Pancreas (tissue), 10 donors: ENCODE data around the gene ISLR. TPM values are rescaled to one million over a fixed set of nuclear protein-coding genes. Genes with fewer than 3 reads are reported as not detected.
A peak's percentile ranks its signal among the peaks of the same experiment; 100 is the strongest.

Experiments used
- ATAC-seq, 4 donors: fragments of 200-7000 bp; cut with Tn5 transposase; one replicate each; pipeline versions ENCODE4 v1.8.0 to v1.9.1; 2020; ENCODE audit warnings: mild to moderate bottlenecking in 4 of 4, moderate library complexity in 4 of 4
- DNase-seq, 6 donors: peaks; one replicate each; pipeline ENCODE4 v3.0.0-alpha.2; 2020
- FAIRE-seq: peaks from 2 replicates; lab custom pipeline; 2012; peaks lifted over from hg19 to GRCh38; lab: Jason Lieb, UNC
- H3K27ac ChIP-seq, 4 donors: fragments of 200-600 bp; sonication (generic); 1 replicate in 3 of 4; 2 replicates in 1 of 4; pipeline versions ENCODE4 v1.5.0 to v1.8.0; 2020
- H3K27me3 ChIP-seq, 4 donors: fragments of 200-600 bp; one replicate each; pipeline ENCODE4 v1.8.0; 2021
- H3K36me3 ChIP-seq, 3 donors: fragments of 200-600 bp; sonication (generic) in 1 of 3; one replicate each; pipeline versions ENCODE4 v1.5.0 to v1.8.0; 2020 to 2021
- H3K4me1 ChIP-seq, 3 donors: fragments of 200-600 bp; one replicate each; pipeline ENCODE4 v1.8.0; 2021
- H3K4me3 ChIP-seq, 4 donors: fragments of 200-600 bp; sonication (generic) in 2 of 4; one replicate each; pipeline versions ENCODE4 v1.5.0 to v1.8.0; 2020 to 2021
- H3K9me3 ChIP-seq, 4 donors: fragments of 200-600 bp; one replicate each; pipeline ENCODE4 v1.8.0; 2021
- WGBS, 2 donors: extraction: QIAGEN DNeasy Blood & Tissue Kit; methylation state at CpG; one replicate each; pipeline ENCODE4 v1.1.7; 2013; 5-methylcytosine and 5-hydroxymethylcytosine counted together
- intact Hi-C, 3 donors: fragments of 100-400 bp; cut with DNase I; formaldehyde crosslinking; loops; one replicate each; pipeline versions ENCODE4 v1.11.1 to v1.14.2; 2022
- polyA plus RNA-seq, 2 donors: library from polyadenylated mRNA; stranded (reverse); fragments of 200-250 nt; gene quantifications; one replicate each; pipeline ENCODE4 v1.2.3, GENCODE V29; 2013
- total RNA-seq, 6 donors: library from RNA; stranded (reverse); fragmentation: NEBNext Ultra II Directional in 4 of 6; extraction: Animal tissue kit (Norgen Biotek cat#: 25700) in 4 of 6; gene quantifications; one replicate each; pipeline versions ENCODE4 v1.2.1 to v1.2.4, GENCODE V29; 2021 to 2023
- TF ChIP-seq, protein P1 (sequence below), 4 donors: fragments of 200-600 bp; sonication (generic) in 3 of 4; IDR thresholded peaks; one replicate each; pipeline versions ENCODE4 v1.5.0 to v1.8.0; 2021; ENCODE audit warnings: antibody characterized with exemption in 4 of 4
- donor health status: healthy with polysubstance abuse.
- donor health status: DM: no; HTN: no; CAD: no; lungs with moderate emphysema.
- donor health status: DM: no; HTN: no; CAD: no.
- donor health status: control.
- donor health status: control.
- donor health status: Bipolar disorder and iron deficiency.
- donor health status: DM: yes; HTN: yes; CAD: no.
- donor health status: DM: no; HTN: no; CAD: no.
- donor health status: DM: no; HTN: no; CAD: no.
- donor health status: DM: yes; HTN: yes; CAD: no.

Gene ISLR
- total and polyA plus RNA-seq, 8 donors: 1.5 to 29.4 (median 3.3) TPM

DNA sequence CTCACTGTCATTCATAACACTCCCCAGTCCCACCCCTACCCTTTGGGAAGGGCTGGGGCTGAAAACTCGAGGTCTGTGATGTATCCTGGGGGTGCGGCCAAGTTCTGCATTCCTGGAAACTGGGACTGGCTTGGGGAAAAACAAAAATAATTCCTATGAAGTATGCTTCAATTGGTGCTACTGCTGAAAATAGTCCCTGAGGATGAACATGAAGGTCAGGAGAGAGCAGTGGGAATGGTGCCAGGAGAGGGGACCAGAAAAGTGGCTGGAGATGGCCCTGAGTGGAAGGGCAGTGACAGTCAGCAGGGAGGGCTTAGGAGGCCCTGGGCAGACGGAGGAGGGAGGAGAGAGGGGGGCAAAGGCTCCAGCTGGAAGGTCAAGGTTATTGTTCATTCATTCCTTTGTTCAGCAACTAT is 4.8 kb upstream of the ISLR start:
- intact Hi-C loops: no loop called here
- H3K9me3 ChIP-seq: no peaks in the 10 kb centered on the region
- FAIRE-seq (no peak), DNase-seq (no peak), ATAC-seq (no peak)
- WGBS, 2 donors: 43 to 58% methylated on average over 3 of the region's 3 CpGs
- no peak overlapping the region for H3K27ac ChIP-seq
- no peaks in the 10 kb centered on the region for H3K4me1 ChIP-seq
- no peaks in the 10 kb centered on the region for H3K36me3 ChIP-seq
- no peak overlapping the region for H3K4me3 ChIP-seq
- no peaks in the 10 kb centered on the region for H3K27me3 ChIP-seq
- TF ChIP-seq, protein P1, sequence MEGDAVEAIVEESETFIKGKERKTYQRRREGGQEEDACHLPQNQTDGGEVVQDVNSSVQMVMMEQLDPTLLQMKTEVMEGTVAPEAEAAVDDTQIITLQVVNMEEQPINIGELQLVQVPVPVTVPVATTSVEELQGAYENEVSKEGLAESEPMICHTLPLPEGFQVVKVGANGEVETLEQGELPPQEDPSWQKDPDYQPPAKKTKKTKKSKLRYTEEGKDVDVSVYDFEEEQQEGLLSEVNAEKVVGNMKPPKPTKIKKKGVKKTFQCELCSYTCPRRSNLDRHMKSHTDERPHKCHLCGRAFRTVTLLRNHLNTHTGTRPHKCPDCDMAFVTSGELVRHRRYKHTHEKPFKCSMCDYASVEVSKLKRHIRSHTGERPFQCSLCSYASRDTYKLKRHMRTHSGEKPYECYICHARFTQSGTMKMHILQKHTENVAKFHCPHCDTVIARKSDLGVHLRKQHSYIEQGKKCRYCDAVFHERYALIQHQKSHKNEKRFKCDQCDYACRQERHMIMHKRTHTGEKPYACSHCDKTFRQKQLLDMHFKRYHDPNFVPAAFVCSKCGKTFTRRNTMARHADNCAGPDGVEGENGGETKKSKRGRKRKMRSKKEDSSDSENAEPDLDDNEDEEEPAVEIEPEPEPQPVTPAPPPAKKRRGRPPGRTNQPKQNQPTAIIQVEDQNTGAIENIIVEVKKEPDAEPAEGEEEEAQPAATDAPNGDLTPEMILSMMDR (IDR thresholded peaks at IDR 0.05): no peak

DNA sequence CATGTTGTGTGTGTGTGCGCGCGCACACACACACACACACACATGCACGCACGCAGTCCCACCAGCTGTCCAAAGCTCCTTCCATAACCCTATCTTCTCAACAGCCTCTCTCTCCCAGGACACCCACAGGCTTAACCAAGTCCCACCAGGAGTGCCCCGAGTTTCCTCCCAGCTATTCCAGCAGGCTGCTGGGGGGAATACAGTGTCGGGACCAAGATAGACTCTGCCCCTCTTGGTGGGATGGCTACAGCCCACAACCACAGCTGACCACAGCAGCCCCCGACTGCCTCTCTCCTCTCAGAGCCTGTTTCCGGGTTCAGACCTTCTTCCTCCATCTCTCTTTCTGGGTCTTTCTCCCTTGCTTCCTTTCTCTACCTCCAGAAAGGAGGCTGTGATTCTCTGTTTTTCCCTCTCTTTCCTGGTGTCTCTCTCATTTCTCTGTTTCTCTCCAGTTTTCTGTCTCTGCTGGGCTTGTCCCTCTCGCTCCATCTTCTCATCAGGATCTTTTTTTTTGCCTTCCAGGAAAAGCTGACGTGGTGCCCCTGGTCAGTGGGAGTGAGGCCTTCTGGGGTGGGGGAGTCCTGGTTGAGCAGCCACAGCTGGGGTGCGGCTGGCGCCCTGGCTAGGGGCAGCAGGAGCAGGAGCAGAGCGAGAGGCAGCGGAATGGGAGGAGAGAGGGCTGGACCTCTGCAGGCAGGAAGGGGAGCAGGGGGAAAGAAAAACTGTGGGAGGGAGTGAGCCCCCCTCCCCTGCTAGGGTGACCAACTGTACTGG is 3.3 kb upstream of the ISLR start:
- Histone ChIP-seq H3K27me3 (no peaks in the 10 kb centered on the region), H3K27ac (no peak overlapping the region), H3K36me3 (no peaks in the 10 kb centered on the region), H3K4me3 (no peak overlapping the region), H3K9me3 (no peaks in the 10 kb centered on the region), H3K4me1 (no peaks in the 10 kb centered on the region)
- WGBS, 2 donors: 80% methylated on average over 15 of the region's 15 CpGs
- TF ChIP-seq, protein P1 (IDR thresholded peaks at IDR 0.05): no peak
- DNase-seq (no peak), FAIRE-seq (no peak), ATAC-seq (no peak)
- intact Hi-C loops: no loop called here

DNA sequence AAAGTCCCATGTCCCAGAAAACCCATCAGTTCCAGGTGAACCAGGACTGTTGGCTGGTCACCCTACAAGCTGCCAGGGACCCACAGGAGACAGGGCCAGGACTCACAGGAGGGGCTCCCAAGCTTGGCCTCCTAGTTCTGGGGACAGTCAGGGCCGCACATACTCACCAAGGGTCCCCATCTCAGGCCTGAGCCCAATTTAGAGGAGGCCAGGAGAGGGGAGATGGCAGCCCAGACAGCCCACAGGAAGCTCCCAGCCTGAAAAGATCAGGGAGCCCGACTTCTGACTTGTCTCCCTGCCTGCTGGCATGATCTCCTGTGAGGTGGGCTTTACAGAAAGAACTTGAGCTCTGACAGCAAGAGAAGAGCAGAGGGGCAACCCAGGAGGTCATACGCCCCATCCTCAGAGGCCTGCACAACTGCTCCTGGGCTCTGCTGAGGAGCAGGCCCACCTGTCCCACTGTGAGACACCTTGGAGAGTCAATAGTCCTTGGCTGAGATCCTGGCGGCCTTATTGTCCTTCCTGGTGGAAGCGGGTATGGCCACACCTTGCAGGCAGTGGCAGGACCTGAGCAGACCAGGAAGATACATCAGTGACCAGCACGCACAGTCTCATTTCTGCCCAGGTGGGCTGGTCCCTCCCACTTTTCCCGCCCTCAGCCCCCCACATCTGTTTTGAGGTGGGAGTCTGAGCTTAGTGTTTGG is 2.5 kb upstream of the ISLR start:
- FAIRE-seq: no peak
- Histone ChIP-seq H3K27me3 (no peaks in the 10 kb centered on the region), H3K36me3 (no peaks in the 10 kb centered on the region), H3K27ac (no peak overlapping the region), H3K4me1 (no peaks in the 10 kb centered on the region), H3K4me3 (no peak overlapping the region), H3K9me3 (no peaks in the 10 kb centered on the region)
- TF ChIP-seq, protein P1 (IDR thresholded peaks at IDR 0.05): no peak
- intact Hi-C loops: no loop called here
- WGBS, 2 donors: 78 to 89% methylated on average over 7 of the region's 7 CpGs
- peak in 1 of 6 donors; percentile 21 for DNase-seq
- ATAC-seq: no peak

DNA sequence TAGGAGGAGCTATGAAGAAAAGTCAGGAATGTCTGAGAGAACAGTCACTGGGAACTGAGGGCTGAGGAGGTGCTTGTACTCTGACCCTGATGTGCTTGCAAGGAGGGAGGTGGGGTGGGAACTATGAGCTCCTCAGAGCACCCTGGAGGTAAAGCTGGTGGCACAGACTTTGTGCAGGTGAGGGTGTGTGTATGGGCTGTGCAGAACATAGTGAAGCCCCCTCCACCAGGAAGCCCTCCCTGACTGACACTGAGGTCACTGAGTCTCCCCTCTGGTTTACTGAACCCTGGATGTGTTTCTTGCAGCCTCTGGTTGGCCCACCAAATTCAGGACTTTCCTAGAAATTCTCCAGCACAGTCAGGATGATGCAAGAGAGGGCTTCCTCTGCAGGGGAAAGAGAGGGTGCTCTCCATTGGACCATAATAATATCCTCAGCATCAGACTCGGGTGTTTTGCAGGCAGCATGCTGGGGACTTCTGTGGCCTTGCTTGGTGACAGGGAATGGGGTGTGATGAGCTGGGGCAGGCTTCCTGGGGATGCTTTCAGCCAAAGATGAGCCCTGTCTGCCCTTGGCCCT is 1.5 kb upstream of the ISLR start:
- intact Hi-C loops: no loop called here

More for the DNA sequence above, 1.5 kb upstream of the ISLR start:
- Histone ChIP-seq H3K9me3 (no peaks in the 10 kb centered on the region), H3K27ac (no peak overlapping the region), H3K4me3 (no peak overlapping the region), H3K4me1 (no peaks in the 10 kb centered on the region), H3K27me3 (no peaks in the 10 kb centered on the region), H3K36me3 (no peaks in the 10 kb centered on the region)
- no peak for FAIRE-seq
- 70 to 89% methylated on average over 1 of the region's 1 CpG for WGBS, 2 donors
- ATAC-seq: no peak
- no peak for DNase-seq
- TF ChIP-seq, protein P1 (IDR thresholded peaks at IDR 0.05): no peak
